GM03348 (cell line): ENCODE measurements around the gene HIC1.
A peak's percentile ranks its signal among the peaks of the same experiment; 100 is the strongest.

Experiments
- DNase-seq: peaks from one replicate; pipeline ENCODE4 v3.0.0; 2012; ENCODE audit warnings: low spot score

HIC1 gene

DNA sequence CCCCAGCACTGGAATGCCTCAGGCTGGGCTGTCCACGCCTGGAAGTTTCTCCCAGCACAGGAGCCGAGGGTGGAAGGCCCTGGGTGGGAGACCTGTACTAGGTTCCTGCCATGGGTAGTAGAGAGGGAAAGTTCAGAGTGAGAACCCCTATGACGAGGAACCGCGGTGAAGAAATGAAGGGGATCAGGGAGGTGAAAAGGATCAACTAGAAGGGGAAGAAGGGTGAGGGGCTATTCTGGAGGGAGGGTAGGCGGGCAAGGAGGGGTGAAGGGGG lies 5.4 kb downstream of the HIC1 start:
- DNase-seq, result no peak

DNA sequence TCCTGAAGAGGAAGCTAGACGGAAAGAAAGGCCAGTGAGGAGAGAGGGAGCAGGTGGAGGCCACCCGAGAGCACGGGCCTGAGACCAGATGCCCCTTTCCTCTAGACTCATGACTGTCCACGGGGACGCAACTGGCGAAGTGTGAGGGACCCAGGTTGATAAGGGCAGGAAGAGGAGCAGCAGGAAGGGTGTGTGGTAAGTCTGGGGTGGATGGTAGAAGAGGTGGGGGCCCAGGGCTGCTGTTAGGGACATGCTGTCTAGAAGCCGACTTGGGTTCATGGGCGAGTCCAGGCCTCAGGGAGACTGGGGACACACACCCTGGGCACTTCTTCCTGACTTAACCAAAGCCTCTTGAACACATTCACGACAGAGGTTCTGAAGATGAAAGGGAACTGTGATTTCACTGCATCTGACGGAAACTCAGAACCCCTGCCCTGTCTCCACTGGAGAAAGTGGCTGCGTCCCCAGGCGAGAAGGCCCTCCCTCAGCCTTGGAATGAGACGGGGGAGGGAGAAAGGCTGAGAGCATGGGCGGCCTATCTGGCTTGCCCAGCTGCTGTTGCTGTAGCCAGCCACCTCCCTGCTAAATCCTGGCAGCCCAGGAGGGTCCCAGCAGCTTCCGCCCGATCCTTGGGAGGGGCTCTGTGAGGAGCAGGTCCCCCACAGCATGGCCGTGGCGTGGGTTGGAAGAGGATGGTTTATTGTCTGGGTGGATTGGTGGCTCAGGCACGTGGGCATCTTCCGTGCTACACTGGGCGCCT lies 6.0 kb downstream of the HIC1 start:
- DNase-seq, result no peak

DNA sequence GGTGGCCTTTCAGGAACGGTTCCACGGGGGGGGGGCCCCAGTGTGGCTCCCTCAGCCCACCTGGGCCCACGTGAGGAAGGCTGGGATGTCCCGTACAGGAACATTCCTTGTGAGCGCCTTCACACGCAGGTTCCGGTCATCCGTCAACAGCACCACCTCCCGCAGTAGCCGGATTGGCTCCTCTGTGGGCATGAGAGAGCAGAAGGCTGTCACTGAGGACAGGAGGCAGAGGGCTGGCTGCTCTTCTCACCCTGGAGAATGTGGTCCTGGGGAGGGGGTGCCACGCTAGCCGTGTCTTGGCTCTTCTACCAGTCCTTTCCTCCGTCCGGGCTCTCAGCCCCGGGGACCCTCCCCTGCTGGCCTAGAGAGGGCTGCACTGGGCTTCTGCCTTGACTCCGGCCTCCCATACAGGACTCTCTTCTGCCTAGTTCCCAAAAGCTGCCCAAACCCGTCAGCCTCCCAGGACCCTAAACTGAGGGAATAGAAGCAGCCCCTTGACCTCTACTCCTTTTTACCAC lies 6.6 kb downstream of the HIC1 start:
- DNase-seq, result no peak

DNA sequence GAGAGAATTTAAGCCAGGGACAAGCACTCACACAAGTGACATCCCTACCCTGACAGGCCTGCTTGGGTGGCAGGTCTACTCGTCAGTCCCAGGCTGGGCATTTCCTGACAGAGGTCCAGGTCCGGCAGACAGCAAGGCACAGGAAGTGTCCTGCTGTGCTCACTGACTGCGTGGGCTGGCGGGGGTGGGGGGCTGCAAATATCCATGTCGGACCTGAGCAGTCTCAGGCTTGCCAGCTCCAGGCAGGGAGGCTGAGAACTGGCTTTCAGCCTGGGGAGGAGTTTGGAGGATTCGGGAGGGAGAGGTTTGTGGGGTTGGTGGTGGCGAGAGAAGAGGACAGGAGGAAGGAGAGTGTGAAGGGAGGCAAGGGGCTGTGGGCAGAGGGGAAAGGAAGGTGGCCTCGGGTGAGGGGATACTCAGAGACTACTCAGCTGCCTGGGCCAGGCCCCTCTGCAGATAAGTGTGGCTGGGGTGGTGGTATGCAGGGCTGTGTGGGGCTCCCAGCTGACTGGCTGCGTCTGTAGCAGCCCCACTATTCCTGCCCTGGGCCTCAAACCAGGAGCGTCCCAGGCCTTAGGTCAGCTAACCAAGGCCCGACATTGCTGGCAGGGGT lies 7.8 kb downstream of the HIC1 start:
- DNase-seq, result no peak

DNA sequence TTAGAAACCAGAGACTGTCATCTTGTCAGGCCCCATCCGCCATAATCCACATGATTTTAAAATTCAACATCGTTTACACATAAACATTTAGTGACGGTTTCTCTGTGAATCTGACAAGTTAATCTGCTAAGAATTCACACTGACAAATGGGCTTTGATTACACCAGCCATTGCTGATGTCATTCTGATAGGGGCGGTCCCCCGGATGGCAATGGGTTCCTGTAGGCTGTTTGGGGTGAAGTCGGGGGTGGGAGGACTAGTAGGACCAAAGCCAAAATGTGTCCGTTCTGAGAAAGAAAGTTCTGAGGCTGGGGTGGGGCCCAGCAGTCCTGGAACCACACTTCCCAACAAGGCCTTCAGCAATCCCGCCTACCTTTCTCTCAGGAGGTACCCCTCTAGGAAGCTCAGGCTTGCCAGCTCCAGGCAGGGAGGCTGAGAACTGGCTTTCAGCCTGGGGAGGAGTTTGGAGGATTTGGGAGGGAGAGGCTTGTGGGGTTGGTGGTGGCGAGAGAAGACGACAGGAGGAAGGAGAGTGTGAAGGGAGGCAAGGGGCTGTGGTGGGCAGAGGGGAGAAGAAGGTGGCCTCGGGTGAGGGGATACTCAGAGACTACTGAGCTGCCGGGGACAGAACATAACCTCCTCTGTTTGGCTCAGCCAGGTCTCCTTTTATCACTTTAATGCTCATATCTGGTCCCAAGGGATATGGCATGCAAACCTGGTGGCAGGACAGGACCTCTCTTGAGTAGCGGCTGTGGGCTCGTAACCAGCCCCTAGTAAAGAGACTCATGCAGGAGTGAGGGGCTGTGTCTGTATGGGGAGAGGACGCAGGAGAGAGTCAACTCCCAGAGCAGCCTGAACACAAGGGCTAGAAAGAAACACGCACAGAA lies 8.6 kb downstream of the HIC1 start:
- no peak for DNase-seq

DNA sequence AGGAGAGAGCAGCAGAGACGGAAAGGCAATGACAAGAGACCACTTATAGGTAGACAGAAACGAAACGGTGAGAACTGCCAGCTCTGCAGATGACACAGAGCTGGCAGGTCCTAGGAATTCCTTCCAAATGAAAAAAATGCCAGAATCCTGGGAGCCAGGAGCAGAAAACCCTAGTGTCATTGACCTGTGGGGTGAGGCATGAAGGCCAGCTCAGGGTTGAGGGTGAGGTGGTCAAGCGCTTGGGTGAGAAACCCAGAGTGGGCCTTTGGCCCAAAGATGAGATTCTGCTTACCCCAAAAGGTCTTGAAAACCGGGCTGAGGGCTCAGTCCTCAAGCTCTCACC lies 9.2 kb downstream of the HIC1 start:
- DNase-seq, result no peak

DNA sequence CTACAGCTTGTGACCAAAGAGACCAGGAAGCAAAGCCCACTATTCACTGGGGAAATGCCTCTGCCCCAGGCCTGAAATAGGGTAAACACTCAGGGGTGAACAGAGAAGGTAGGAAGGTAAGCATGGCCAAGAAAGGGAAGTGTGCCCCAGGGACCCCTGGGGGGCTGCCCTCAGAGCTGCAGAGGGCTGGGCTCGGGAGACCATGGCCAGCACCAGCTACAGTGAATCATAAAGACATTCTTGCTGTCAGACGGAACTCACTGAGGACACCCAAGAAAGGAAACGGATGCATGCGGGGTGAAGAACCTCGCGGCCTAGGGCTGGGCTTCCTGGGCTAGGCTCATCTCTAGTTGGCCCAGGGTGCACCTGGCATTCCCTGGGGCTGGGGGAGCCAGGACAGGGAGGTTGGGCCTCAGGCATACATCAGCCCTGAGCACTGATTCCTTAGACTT lies 9.6 kb downstream of the HIC1 start:
- DNase-seq, result no peak

DNA sequence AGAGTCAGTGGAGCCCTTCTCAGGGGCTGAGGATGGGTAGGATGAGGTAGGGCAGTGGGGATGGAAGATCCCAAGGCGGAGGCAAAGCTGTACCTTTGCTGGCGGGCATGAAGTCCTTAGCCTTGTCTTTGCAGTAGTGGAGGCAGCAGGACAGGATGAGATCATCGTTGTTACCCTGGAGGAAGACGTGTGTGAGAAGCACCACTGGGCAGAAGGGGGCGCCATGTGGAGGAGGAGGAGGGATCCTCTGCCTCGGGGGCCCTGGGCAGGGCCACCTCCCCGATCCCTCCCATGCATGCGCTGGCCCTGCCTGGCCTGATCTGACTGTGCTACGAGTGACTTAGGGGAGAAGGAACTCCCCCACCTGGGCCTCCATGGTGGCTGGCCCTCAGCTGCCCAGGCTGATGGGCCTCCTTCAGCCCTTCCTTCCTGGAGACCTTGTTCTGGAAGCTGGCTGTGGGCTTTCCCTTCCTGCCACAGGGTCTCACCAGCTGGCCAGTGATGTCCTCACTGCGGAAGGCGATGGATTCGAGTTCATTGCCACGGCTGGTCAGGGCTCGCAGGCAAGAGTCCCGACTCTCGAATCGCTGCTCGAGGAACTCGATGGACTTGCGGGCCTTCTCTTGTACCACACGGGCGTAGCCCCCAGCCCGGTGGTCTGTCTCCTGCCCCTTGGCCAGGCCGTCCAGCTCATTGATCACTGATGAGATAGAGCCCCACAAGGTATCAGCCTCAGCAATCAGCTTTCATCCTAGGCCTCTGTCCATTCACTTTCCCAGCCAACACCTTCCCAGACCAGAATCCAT lies 10.3 kb downstream of the HIC1 start:
- peak; percentile 74 for DNase-seq

DNA sequence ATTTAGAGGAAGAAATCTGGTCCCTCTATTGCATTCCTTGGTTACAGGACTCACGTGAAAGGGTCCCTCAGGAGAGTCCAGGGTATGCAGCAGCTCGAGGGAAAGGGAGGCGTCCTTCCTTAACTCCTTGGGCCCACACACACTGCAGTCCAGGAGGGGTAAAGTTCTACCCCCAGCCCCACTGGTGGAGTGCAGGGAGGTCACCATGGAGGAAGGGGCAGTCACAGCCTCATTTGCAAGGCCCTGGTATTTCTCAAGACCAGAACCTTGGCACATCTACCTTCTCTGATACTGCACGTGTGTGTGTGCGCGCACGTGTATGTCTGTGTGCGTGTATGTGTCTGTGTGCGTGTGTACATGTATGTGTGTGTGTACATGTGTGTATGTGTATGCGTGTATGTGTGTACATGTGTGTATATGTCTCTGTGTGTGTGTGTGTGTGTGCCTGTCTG lies 11.1 kb downstream of the HIC1 start:
- DNase-seq, result no peak

DNA sequence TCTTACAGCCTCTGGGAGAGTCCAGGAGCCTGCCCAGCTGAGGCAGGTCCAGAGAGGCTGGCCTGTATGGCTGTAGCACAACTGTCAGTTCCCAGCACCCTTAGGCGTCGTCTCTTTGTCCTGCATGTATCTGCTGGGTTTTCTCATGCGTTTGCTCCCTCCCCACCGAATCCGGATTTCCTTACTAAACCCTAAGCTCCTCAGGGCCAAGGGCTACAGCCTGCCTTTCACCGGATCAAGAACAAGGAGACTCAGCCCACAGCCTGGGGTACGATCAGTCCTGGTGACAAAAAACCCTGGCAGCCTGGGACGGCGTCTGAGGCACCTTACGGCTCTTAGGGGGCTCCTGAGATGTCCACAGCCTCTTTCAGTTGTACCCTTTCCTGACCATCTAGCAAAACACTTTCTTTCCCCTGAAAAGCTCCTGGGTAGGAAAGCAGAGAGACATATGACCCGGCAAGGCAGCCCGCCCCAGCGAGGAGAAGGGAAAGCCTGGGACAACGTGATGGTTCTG lies 12.2 kb downstream of the HIC1 start:
- no peak for DNase-seq

DNA sequence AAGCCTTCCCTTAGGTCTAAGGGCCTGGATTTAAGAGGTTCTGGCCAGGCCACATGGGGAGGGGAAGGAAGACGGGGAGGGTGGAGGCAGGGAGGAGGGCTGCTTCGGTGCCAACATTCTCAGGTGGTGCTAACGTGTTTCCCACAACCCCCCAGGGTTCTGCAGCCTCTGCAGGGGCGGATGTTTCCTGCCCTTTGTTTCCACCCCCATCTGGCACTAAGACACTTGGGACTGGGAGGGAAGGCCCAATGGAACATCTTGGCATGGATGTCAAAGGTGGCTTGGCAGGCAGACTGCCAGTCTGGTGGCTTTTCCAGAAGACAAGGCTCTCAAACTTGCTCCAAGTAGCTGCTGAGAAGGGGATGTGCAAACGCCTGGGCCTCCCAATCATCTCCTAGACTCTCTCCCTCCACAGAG lies 12.7 kb downstream of the HIC1 start:
- DNase-seq, result peak; percentile 64

DNA sequence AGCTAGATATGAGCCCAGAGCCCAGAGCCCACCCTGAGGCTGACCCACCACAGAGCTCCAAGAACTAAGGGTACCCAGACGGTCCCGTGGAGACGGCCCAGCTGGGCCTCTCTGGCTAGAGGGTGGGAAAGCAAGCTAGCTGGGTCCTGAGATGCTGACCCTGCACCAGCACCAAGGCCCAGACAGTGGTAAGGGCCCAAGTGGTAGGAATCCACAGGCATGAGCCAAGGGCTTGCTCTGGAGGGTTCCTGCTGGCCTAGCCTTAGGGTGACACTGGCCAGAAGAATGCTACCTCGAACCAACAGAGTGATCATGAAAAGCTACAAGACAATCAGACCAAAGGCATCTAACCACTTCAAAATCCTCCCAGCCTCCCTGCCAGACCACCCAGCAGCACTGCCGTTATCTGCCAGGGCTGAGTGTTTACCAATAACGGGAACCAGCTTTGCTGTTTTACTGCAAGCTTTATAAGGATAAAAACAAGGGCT lies 13.2 kb downstream of the HIC1 start:
- peak; percentile 83 for DNase-seq

DNA sequence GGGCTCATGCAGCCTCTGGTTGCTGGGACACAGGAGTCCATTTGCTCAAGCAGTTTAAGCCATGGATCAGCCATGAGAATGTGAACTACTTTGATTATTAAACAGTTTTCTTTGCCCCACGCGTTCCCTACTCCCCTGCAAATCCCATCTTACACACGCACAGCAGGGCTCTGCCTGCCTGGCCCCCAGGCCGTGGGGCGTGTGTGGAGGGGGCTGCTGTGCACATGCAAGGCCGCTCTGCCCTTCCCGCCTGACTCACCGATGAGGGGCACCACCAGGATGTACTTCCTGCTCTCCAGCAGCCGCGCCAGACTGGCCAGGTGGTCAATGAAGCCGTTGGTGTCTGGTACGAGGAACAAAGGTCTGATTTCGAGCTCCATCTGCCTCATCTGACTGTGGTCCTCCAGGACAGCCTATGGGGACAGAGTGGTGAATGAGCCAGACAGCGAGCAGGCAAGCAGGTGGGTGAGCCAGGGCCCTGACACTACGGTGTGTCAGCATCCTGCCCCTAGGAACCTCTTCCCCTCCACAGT lies 13.7 kb downstream of the HIC1 start:
- no peak for DNase-seq

DNA sequence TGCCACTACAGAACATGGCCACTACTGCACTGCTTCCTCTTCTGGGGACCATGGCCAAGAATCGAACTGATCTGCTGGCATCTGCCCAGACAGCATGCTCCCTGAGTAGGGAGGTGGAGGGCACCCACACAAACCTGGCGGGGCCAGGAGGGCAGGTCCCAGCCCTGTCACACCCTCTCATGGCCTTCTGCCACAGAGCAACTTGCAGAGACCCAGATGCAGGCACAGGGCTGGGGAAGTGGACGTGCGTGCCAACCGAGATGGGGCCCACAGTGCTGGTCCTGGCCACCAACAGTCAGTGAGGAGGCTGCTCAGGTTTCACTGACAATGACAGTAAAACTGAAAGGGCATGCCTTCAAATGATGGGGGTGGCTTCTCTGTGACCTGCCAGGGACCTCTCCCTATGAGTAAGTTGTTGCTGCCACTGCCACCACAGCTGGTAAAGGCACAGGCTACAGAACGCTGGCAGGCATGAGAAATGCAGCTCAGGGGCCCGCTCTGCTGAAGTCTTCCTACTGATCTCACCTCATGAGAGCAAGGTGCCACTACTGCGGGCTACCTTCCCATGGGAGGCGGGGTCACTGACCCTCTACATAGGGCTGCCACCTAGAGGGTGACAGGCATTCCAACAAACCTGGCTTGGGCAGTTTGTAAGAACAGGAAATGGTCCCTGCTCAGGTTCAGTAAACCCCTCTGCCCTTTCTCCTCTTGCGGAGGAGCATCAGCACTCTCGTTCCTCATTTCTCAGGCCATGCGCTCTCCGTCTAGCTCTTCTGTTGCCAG lies 15.5 kb downstream of the HIC1 start:
- DNase-seq, result no peak

DNA sequence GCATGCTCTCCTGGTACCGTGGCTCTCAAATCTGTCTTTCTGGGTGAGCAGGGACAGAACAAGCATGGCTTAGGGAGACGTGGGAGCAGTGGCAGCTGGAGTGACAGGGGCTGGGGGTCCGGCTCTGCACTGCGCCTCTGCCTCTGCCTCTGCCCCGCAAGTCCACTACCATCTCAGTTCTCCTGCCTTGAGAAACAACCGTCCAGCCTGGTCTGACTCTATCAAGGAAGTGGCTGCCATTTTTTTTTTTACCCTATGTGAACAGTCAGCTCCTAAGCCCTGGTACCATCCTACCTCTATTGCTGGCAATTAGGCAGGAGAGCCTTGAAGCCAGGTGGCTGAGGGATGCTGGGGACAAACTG lies 16.1 kb downstream of the HIC1 start:
- no peak for DNase-seq

DNA sequence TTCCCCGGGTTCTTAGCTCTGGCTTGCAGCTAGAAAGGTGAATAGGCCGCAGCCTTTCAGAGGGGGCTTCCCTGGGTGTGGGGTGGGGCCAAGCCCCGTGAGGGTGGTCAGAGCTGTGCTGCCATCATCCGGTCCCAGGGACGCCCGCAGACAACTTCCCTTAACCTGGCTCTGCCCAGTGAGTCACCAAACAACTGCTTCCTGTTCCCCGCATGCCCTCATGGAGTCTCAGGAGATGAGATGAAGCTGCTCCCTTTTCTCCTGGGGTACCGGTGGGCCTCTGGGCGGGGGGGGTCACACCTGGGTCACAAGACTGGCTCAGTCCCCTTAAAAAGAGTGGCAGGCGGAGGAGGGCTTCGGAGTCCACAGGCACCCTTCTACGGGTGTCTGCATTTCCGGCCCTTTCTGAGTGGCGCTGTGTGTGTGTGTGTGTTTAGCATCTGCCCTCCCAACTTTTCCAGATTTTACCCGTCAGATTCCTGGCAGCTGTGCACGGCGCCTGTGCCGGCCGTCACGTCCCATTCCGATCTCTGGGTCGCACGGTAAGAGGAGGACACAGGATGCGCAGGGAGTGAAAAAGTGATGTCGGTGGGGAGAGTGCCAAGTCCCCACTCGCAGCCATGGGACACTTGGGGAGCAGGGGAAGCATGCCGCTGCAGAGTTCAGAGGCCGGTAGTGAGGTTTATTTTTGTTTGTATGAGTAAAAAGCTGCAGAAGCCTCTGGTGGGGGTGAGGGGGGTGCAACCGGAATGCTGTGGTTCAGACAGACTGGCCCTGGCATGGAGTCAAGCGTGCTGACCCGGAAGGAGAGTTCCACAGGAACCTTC lies 16.8 kb downstream of the HIC1 start:
- DNase-seq, result no peak

DNA sequence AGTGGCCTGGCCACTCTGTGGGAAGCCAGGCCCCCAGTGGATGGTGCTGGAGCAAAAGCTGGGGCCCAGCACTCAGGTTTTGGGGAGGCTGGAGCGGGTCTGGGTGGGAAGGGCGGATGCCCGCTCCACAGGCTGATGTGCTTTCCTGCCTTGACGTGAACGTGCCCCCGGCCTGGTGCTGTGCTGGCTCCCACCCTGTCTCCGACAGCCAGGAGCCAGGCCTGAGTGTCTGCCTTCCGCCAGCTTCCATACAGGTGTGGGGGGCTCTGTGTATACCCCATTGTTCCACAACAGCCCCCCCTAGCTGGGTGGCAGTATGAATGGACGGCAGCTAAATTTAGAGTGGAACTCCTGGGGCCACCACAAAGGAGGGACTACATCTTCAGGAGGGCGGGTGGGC lies 20.0 kb downstream of the HIC1 start:
- DNase-seq, result no peak

DNA sequence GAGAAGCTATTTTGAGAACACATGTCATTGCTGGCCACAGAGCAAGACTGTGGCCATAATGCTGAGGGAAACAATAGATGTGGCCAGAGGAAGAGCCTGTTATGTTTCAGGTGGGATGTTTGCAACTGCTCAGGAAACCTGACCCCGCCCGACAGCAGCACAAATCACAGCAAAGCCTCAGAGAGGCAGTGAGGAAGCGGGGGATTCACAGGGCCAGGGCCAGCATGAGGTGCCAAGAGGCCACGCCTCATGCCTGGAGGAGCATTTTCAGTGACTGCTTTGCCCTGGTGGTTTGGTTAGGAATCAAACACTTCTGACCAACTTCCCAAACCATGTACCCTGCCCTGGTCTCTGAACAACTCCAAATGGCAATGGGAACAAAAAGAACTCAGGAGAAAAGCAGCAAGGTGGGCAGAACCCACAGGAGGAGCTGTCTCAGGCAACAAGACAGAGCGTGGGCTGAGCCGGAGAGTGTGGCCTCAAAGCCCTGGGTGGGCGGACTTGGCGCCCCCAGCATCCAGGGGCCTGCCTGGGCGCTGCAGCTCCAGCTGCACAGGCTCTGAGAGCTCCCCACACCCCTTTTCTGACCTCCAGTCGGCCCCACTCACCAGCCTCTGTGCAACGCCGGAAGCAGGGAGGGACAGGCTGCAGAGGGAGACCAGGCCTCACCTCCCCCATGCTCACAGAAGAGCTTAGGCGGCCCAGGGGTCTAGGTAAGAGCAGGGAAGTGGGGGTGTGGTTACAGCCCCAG lies 20.6 kb downstream of the HIC1 start:
- peak; percentile 51 for DNase-seq
